NK-92 (cell line): ENCODE data around the gene DNMT3B.
"Not testable (repeated sequence)": the region's sequence is repeated elsewhere in the genome, so short reads cannot be mapped to it uniquely, and the experiment has no call there.

Experiments used
- DNase-seq: peaks from one replicate; lab custom pipeline; 2025; ENCODE audit not compliant: unreplicated experiment; lab: John Stamatoyannopoulos, UW

DNMT3B gene

DNA sequence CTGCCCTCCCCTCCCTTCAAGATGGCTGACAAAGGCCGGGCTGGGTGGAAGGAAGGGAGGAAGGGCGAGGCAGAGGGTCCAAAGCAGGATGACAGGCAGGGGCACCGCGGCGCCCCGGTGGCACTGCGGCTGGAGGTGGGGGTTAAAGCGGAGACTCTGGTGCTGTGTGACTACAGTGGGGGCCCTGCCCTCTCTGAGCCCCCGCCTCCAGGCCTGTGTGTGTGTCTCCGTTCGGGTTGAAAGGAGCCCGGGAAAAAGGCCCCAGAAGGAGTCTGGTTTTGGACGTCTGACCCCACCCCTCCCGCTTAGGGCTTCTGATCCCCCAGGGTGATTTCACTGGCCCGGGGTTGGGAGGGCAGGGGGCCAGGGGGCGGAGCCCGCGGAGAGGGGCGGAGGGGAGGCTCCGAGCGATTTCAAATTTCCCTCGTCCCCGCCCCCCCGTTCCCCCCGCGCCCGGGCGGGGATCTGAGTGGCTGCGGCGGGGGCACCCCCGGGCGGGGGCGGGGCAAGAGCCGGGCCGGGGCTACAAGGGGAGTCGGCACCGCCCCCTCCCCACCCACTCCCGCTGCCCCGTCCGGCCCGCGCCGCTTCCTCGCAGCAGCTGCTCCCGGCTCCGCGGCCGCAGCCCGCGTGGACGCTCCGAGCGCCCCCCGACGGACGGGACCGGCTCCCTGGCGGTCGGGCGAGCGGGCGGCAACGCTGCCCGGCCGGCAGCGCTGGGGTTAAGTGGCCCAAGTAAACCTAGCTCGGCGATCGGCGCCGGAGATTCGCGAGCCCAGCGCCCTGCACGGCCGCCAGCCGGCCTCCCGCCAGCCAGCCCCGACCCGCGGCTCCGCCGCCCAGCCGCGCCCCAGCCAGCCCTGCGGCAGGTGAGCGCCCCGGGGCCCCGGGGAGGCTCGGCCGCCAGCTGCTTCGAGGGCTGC, at the start of gene DNMT3B:
Gene DNMT3B (plus strand): TSS at position 555 of the 923 bp plus-strand sequence. CDS start 17,939 bp downstream, outside the sequence.
- DNase-seq = no peak

DNA sequence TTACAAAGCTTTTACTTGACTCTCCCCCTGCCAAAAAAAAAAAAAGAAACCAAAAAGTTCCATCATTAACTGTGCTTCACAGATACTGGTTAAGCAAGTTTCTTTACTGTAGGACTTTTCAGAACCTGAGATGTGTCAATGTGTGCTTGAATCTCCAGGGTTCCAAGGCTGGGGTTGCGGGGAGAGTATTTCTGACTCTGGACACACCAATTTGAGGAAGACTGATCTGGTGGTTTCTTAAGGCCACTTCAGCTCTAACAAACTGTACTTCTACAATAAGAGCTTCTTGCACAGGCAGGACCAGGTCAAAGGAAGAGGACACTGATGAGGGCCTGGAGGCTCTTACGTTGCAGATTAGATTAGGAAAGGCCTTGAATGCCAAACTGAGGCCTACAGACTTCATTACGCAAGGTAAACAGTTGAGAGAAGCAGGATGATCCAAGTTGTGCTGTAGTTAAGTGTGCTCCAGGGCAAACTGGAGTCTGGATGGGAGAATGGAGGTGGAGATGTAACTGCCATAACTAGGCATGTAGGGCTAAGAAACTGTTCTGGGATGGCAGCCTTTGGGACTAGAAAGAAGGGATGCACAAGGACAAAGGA, 43.3 kb upstream of the DNMT3B start:
- DNase-seq = no peak

DNA sequence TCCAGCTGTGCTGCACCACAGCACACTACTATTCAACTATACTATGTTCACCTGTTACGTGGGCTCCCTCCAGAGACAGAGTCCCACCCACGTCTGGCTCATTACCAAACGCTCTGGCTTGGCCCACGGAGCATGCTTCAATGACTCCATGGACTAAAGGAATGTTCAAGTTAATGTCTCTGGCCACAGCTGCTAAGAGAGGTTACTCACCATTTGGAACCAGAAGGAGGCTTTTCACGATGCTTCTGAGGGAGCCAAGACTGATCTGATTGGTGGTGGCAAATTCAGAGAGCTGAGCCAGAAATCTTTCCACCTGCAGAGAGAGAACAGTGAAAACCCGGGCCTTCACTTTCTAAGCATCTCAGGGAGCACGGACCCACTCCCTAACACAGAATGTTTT, 34.5 kb upstream of the DNMT3B start:
- DNase-seq = no peak

DNA sequence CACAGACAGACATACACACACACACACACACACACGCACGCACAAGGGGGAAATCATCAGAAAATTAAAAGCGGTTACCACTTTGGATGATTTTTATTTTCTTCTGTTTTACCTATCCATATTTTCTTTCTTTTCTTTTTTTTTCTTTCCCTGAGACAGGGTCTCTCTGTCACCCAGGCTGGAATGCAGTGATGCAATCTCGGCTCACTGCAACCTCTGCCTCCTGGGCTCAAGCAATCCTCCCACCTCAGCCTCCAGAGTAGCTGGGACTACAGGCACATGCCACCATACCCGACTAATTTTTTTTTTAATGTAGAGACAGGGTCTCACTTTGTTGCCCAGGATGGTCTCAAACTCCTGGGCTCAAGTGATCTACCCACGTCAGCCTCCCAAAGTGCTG, 33.8 kb upstream of the DNMT3B start:
- not testable (repeated sequence) for DNase-seq

DNA sequence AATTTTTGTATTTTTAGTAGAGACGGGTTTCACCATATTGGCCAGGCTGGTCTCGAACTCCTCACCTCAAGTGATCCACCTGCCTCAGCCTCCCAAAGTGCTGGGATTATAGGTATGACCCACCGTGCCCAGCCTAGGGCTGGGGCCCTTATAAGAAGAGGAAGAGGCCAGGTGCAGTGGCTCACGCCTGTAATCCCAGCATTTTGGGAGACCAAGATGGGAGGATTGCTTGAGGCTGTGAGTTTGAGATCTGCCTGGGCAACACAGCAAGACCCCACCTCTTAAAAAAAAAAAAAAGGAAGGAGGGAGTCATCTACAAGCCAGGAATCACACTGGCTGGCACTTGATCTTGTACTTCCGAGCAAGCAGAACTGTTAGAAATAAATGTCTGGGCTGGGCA, 32.9 kb upstream of the DNMT3B start:
- not testable (repeated sequence) for DNase-seq

DNA sequence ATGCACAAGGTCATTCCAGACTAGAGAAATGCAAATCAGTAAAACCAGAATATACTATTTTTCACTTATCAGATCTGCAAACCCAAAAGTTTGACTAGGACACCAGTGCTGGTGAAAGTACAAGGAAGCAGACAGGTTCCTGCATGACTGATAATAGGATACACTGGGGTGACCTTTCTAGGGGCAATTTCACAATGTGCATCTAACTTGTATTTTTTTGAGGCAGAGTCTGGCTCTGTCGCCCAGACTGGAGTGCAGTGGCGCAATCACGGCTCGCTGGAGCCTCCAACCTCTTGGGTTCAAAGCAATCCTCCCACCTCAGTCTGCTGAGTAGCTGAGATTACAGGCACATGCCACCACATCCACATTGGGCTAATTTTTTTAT, 30.3 kb upstream of the DNMT3B start:
- DNase-seq = no peak

DNA sequence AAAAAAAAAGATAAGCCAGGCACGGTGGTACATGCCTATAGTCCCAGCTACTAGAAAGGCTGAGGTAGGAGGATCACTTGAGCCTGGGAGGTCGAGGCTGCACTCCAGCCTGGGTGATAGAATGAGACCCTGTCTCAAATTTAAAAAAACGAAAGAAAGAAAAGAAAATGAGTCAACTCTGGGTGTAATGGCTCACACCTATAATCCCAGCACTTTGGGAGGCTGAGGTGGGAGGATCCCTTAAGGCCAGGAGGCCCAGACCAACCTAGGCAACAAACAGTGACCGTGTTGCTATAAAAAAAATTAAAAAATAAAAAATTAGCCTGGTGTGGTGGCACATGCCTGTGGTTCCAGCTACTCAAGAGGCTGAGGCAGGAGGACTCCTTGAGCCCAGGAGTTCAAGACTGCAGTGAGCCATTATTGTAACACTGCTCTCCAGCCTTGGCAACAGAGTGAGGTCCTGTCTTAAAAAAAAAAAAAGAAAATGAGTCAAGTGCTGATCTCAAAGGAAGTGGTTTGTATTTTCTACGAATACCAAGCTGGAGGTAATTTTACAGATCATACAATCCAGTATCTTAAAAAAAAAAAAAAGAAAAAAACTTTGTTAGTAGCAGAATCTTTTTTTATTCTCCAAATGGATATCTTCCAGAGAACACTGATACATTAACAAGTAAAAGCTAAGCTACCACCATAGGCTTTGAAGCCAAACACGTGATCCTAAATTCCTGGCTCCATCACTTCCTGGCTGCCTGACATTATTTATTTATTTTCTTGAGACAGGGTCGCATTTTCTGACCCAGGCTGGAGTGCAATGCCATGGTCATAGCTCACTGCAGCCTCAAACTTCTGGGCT, 24.6 kb upstream of the DNMT3B start:
- DNase-seq = no peak

DNA sequence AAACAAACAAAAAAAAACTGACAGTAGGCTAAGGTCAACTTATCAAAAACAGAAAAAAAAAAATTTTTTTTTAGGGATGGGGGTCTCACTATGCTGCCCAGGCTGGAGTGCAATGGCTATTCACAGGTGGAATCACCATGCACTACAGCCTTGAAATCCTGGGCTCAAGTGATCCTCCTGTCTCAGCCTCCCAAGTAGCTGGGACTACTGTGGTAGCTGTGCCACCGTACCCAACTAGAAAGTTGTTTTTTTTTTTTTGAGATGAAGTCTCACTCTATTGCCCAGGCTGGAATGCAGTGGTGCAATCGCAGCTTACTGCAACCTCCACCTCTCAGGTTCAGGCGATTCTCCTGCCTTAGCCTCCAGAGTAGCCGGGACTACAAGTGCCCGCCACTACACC, 21.0 kb upstream of the DNMT3B start:
- DNase-seq = no peak

DNA sequence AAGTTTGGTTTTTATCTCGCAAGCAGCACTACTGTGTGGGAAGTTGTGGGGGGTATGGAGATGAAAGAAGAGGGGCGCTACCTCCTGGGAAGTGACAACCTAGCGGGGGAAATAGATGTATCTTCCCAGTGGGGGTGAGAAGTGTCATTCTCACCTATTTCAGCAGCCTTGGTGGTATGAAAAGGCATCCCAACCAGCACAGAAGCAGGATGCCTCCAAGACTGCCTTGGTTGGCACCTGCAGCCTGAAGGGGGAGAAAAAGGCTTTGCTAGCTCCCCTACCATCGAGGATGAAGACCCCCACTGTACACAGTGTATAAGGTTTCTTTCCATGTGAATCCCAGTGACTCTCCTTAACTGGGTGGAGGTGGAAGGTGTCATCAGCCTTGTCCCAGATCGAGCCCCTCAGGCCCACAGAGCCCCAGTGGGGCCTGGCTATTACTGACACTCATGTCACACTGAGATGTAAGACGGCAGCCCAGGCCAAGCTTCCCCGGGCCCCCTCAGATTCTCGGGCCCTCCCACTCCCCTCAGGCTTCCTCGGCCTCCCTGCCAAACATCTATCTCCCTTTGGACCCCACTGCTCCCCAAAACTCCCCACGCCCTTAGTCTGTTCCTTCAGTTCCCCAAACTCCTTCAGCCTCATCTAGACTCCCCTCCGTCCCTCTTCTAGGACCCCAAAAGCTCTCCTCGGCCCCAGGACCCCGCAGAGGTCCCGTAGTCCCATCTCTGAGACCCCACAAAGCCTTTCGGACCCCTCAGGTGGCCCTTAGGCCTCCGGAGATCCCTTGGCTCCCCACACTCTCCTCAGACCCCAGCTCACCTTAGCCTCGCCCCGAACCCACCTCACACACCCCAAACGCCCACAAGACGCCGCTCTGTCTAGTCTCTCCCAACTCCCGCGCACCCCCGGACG, 19.6 kb upstream of the DNMT3B start:
- no peak for DNase-seq

DNA sequence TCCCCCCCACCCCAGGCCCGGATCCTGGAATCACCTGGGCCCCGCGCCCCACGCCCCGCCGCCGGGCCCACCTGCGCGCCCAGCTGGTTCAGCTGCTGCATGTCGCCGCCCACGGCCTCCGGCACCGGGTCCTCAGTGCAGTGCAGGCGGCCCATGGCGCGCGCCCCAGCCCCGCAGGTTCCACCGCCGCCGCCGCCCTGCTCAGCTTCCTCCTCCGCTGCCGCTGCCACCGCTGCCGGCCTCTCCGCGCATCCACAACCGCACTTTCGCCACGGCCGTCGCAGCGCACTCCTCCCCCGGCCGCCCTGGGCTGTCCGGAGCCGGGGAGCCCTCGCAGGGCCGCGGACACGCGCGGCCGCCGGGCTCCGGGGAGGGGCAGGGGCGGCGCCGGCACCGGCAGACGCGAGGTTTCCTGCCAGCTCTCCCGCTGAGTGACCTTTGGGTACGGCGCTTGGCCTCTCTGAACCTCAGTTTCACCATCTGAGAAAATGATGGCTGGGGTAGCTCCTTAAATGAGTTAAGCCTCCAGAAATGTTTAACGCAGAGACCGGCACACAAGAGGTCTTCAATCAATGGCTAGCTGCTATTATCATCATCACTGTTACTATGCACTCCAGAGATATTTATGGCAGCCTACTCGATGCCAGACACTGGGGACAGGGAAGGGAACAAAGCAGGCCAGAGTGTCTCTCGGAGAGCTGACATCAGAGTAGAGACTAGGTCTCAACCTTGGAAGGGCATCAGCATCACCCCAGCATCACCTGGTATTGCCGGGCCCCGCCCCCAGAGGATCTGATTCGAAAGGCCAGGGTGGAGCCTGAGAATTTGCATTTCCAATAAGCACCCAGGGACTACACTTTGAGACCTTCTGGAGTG, 18.7 kb upstream of the DNMT3B start, which contains the start of gene COMMD7:
Gene COMMD7 (minus strand): TSS at position 231 of the 876 bp plus-strand sequence. CDS start 76 bp downstream, at position 155.
- DNase-seq = no peak

DNA sequence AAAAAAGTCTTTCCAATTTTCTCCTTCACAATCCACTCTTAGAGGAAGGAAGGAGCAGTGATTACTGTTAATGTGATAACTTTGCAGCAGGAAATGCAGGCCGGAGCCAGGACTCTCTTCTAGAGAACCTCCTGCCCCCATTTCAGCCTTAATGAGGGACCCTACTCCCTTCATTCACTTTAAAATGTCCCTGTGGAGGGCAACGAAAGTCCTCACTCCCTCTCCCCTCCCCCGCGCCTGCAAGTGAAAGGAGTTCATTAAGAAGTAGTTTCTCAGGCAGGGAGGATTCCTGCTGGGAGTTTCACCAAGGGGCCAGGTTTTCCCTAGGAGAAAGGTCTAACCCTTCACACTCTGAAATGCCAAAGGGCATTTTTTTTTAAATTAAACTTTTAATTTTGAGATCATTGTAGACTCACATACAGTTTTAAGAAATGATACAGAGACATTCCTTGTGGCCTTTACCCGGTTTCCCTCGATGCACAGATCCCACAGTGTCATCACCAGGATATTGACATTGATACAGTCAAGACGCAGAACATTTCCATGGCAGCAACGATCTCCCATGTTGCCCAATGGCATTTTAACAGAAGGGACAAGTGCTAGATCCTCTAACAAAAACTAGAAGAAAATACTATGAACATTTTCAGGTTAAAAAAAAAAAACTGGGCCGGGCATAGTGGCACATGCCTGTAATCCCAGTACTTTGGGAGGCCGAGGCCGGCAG, 12.1 kb upstream of the DNMT3B start:
- DNase-seq = no peak

DNA sequence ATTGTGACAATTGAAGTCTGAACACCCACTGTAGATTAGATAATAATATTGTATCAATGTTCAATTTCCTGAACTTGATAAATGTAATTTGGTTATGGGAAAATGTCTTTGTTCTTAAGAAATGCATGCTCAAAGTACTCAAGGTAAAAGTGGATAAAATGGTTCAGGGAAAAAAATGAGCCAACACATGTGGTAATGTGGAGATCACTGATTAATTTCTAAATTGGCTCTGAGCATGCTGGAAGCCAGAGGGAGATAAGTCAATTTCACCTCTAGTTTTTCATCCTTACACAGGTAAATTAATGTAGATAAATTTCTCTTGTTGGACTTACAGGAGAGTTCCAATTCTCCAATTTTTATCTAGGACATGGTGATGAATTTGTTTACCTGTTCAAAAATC, 10.9 kb upstream of the DNMT3B start:
- DNase-seq = no peak

DNA sequence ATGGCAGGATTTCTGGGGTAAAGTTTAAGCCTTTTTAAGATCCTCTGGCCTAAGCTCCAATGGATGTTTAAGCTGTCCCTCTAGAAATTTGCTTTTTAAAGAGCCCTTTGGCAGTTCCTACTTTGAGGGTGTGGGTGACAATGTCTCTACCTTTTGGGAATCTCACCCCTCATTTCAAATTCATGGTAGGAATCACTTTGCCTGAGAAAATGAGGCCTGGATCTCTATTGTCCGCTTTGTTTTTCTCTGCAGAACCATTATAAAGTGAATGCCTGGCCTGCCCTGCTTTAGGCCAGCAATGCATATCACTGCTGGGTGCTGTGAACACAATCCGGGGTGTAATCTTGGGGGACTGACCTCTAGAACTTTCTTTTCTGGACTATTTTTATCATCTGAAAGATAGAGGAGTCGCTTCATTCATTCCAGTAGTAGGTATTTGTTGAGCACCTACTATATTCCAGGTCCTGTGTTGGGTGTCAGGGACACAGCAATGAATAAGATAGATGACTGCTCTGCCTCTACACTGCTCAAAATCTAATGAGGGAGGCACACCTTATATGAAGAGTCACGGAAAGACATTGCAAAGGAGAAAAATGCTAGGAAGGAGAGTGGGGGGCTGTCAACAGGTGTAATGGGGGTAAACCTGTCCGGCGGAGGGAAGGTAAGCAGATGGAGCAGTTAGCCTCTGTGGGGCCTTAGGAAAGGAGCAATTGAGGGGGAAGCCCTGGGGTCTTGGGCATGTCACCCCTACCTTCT, 10.3 kb upstream of the DNMT3B start:
- no peak for DNase-seq

DNA sequence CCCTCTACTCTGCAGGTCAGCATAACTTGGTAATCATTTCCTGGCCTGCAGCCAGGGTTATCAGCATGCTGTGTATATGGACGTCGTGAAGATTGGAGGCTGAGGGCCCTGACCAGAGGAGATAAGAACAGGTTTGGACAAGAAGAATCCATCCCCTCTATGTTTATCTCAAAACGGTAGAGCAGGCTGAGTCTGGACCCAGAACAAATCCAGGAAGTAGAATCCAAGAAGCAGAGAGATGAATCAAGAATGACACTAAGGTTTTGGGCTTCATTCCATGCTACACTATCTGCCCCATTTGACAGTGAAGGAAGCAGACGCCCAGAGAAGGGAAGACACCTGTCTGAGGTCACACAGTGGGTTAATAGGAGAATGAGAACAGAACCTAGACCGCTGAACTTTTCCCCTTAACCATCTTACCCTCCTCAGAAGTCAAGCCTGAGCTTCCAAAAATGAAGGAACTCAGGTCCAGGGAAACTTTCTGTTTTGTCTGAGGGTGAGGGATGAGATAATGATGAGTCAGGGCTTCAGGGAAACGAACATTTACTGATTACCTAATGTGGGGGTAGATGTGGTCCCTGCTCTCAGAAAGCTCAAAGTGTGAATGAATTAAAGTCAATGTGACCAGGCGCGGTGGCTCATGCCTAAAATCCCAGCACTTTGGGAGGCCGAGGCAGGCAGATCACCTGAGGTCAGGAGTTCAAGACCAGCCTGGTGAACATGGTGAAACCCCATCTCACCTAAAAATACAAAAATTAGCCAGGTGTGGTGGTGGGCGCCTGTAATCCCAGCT, 9.5 kb upstream of the DNMT3B start:
- no peak for DNase-seq

DNA sequence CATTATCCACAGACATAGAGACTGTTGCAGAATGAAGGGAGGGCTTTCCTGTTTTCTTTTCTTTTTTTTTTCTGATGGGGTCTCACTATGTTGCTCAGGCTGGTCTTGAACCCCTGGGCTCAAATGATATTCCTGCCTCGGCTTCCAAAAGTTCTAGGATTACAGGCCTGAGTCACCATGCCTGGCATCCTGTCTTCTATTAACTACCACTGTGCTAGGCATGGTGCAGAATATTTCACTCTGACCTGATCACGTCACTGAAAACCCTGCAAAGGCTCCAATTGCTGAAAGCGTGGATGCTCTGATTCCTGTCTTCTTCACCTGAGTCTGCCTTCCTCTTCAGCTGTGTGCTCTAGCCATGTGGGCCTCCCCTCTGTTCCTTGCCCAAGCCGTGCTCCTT, 8.5 kb upstream of the DNMT3B start:
- DNase-seq = no peak

DNA sequence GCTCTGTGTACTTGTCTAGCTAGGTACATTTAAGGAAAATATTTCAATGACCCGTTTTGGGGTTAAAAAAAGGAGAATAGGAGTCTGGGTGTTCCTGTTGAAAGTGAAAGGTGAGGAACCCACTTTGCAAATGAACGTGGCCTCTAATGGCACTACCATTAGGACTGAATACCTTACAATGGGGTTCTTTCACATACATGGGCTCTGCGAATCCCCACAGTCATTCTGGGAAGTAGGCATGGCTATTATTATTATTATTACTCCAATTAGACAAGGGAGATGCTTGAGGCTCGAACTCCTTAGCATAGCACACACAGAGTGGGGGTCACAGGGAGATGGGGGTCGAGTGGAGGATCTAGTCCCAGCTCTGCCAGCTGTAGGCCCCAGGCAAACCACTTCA, 6.0 kb upstream of the DNMT3B start:
- DNase-seq = no peak

DNA sequence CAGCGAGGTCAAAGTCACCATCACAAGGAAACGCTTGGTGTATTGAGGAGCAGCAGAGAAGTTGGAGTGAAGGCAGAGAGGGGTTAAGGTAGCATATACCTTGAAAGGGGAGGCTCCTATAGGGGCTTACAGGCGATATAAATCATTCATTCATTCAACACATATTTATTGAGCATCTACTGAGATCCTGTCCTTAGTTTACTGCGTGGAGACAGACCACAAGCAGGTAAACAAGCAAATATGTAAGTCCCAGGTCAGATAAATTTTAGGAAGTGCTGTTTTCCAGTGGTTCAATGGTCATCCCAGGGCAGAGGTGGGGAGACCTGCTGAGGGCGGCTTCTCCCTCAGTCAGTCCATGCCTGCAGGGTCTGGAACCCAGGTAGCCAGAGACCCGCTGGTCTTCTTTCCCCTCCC, 761 bp upstream of the DNMT3B start:
- no peak for DNase-seq
